Thyroid gland (tissue), 4 donors: ENCODE data around the gene EXOC3. TPM values are rescaled to one million over a fixed set of nuclear protein-coding genes. Genes with fewer than 3 reads are reported as not detected.

Experiments used
- DNase-seq, 2 donors: peaks; one replicate each; pipeline ENCODE4 v3.0.0-alpha.2; 2019
- H3K27ac ChIP-seq, 3 donors: fragments of 200-600 bp; sonication (generic); 1 replicate in 2 of 3; 2 replicates in 1 of 3; pipeline ENCODE4 v1.5.1; 2016 to 2019; ENCODE audit warnings: mild to moderate bottlenecking in 1 of 3, moderate library complexity in 1 of 3
- H3K27me3 ChIP-seq: fragments of 200-600 bp; sonication (generic); one replicate; pipeline ENCODE4 v1.5.1; 2019
- H3K36me3 ChIP-seq, 2 donors: fragments of 200-600 bp; sonication (generic); one replicate each; pipeline ENCODE4 v1.5.1; 2016 to 2019
- H3K4me1 ChIP-seq, 2 donors: fragments of 200-600 bp; sonication (generic); one replicate each; pipeline ENCODE4 v1.5.1; 2017 to 2019
- H3K4me3 ChIP-seq, 3 donors: fragments of 200-600 bp; sonication (generic); replicated peaks in 1 of 3; 1 replicate in 2 of 3; 2 replicates in 1 of 3; pipeline ENCODE4 v1.5.1; 2016; ENCODE audit warnings: mild to moderate bottlenecking in 1 of 3
- H3K9me3 ChIP-seq: fragments of 200-600 bp; sonication (generic); one replicate; pipeline ENCODE4 v1.5.1; 2017
- POLR2A ChIP-seq, 2 donors: fragments of 450-650 bp; IDR thresholded peaks; one replicate each; pipeline ENCODE4 v1.6.1; 2017; ENCODE audit warnings: antibody characterized with exemption in 2 of 2, mild to moderate bottlenecking in 2 of 2, moderate library complexity in 1 of 2
- WGBS, 2 donors: methylation state at CpG; one replicate each; pipeline ENCODE4 v1.1.5; 2017; 5-methylcytosine and 5-hydroxymethylcytosine counted together
- intact Hi-C: fragments of 100-400 bp; cut with DNase I; formaldehyde crosslinking; loops from one replicate; pipeline ENCODE4 v1.15.1; 2023
- total RNA-seq, 4 donors: library from RNA; depleted of rRNA; stranded (reverse); fragments of >200 nt; gene quantifications; one replicate each; pipeline ENCODE4 v1.2.3, GENCODE V29; 2016
- TF ChIP-seq, protein P1 (sequence below), 6 experiments: fragments of 200-600 bp in 3 of 6; fragments of 450-650 bp in 3 of 6; sonication (generic) in 3 of 6; IDR thresholded peaks; one replicate each; pipeline ENCODE4 v1.5.1; 2016 to 2019; ENCODE audit warnings: antibody characterized with exemption in 6 of 6, mild to moderate bottlenecking in 2 of 6, inconsistent platforms in 1 of 6, moderate library complexity in 1 of 6

Gene EXOC3
- total RNA-seq, 4 donors from 2014 or later: 39.7 to 49.6 (median 45.0) TPM

DNA sequence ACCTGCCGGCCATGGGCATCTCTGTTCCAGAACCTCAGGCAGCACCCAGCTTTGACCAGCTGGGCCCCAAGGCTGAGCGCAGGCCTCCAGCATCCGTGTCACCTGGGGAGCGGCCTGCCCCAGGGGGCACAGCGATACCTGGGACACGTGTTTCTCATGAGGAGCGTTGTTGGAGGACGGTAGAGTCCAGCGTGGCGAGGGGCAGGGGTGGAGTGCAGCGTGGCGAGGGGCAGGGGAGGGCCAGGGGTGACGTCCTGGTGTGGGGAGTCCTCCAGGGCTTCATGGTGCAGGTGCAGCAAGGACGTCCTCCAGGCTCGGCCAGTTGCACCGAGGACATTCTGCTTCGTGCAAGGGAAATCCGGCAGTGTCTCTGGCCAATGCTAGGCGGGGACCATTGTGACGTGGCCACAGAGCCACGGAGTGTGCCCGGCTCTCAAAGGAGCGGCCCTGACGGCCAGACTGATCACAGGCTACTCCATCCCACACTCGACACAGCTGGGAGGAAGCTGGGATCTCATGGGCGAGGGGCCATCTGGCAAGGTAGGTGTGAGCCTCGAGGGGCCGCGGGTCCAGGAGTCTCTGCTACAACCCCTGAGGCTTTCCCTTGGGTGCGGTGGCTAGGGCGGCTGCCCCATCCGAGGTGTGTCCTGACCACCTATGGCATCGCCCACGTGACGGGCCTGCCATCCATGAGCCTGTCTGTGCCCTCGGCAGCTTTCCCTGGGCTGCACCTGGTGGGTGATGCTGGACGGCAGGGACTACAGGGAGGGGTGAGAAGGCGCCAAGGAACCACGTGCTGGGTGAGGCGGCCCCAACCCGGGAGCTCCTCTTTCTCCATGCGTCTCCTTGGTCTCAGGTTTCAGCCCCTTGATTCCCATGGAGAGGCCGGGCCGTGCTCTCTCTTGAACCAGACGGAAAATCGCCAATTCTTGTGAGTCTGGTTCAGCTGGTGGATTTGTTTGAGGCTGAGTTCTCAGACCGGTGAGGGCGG is 47.4 kb downstream of the EXOC3 start:
- TF ChIP-seq, protein P1, sequence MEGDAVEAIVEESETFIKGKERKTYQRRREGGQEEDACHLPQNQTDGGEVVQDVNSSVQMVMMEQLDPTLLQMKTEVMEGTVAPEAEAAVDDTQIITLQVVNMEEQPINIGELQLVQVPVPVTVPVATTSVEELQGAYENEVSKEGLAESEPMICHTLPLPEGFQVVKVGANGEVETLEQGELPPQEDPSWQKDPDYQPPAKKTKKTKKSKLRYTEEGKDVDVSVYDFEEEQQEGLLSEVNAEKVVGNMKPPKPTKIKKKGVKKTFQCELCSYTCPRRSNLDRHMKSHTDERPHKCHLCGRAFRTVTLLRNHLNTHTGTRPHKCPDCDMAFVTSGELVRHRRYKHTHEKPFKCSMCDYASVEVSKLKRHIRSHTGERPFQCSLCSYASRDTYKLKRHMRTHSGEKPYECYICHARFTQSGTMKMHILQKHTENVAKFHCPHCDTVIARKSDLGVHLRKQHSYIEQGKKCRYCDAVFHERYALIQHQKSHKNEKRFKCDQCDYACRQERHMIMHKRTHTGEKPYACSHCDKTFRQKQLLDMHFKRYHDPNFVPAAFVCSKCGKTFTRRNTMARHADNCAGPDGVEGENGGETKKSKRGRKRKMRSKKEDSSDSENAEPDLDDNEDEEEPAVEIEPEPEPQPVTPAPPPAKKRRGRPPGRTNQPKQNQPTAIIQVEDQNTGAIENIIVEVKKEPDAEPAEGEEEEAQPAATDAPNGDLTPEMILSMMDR (IDR thresholded peaks at IDR 0.05): no peak
- no peak for TF ChIP-seq POLR2A (IDR thresholded peaks at IDR 0.05)
- Histone ChIP-seq H3K4me3 (no peak overlapping the region), H3K9me3 (no peaks in the 10 kb centered on the region), H3K27me3 (no peaks in the 10 kb centered on the region), H3K36me3 (no peaks in the 10 kb centered on the region), H3K4me1 (no peaks in the 10 kb centered on the region), H3K27ac (no peak overlapping the region)
- WGBS, 2 donors: 72 to 76% methylated on average over 33 to 34 of the region's 48 CpGs
- intact Hi-C loops: no loop called here
- no peak for DNase-seq

DNA sequence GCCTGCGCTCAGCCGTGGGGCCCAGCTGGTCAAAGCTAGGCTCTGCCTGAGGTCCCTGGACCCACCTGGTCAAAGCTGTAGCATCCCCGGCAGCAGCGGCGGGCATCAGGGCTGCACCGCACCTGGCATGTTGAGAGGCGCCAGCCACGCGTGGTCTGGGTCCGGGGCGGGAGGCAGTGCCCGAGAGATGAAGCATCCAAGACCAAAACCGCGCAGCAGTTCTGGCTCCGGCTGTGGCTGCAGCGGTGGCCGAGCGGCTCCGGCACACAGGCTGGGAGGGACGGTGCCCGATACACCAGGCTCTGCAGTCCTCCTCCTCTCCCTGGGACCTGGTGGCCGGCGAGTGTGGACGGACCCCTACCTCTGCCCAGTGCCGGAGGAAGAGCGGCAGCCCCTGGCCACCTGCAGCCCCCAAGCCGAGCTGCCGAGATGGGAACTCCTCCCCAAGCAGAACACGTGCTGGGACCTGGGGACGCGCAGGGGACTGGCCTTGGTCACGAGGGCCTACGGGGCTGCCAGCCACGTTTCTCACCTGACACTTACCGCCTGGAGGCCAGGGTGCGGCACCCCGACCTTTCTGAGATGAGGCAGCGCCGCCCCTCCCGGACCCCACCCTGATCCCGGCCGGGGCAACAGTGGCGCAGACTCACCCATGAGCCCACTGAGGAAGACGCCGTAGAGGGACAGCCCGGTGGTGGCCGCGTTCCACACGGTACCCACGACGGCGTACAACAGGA is 48.3 kb downstream of the EXOC3 start:
- DNase-seq: no peak
- Histone ChIP-seq H3K27me3 (no peaks in the 10 kb centered on the region), H3K36me3 (no peaks in the 10 kb centered on the region), H3K9me3 (no peaks in the 10 kb centered on the region), H3K4me1 (no peaks in the 10 kb centered on the region), H3K27ac (no peak overlapping the region), H3K4me3 (no peak overlapping the region)
- TF ChIP-seq, protein P1 (IDR thresholded peaks at IDR 0.05): no peak
- TF ChIP-seq POLR2A (IDR thresholded peaks at IDR 0.05): no peak
- intact Hi-C loops: no loop called here
- WGBS, 2 donors: 90 to 95% methylated on average over 20 to 28 of the region's 52 CpGs

DNA sequence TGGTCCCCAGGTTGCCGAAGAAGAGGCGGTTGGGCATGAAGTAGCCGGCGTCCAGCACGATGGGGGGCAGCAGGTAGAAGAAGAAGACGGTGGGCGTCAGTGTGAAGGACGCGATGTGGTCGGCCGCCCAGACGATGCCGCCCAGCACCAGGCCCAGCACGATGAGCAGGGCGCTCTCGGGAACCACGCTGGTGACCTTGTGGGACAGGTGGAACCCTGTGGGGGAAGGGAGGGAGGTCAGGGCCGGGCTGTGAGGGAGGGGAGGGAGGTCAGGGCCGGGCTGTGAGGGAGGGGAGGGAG is 48.8 kb downstream of the EXOC3 start:
- H3K27ac ChIP-seq: no peak overlapping the region
- H3K9me3 ChIP-seq: no peaks in the 10 kb centered on the region
- no peaks in the 10 kb centered on the region for H3K36me3 ChIP-seq
- no peak for DNase-seq
- no peaks in the 10 kb centered on the region for H3K27me3 ChIP-seq
- no peaks in the 10 kb centered on the region for H3K4me1 ChIP-seq
- no peak for TF ChIP-seq POLR2A (IDR thresholded peaks at IDR 0.05)
- TF ChIP-seq, protein P1 (IDR thresholded peaks at IDR 0.05): no peak
- 88 to 94% methylated on average over 16 to 17 of the region's 19 CpGs for WGBS, 2 donors
- intact Hi-C loops: no loop called here
- no peak overlapping the region for H3K4me3 ChIP-seq

- intact Hi-C loops: no loop called here
- Histone ChIP-seq H3K36me3 (no peaks in the 10 kb centered on the region), H3K9me3 (no peaks in the 10 kb centered on the region), H3K4me3 (no peak overlapping the region), H3K4me1 (no peaks in the 10 kb centered on the region), H3K27ac (no peak overlapping the region), H3K27me3 (no peaks in the 10 kb centered on the region)
- TF ChIP-seq, protein P1 (IDR thresholded peaks at IDR 0.05): no peak
- no peak for TF ChIP-seq POLR2A (IDR thresholded peaks at IDR 0.05)
- DNase-seq: no peak
- 43 to 58% methylated on average over 4 to 7 of the region's 18 CpGs for WGBS, 2 donors
These were observed 49.4 kb downstream of the EXOC3 start for GRCh38 chr5:492314-492893.
